ENCODE data around the gene PTPRH.

The PTPRH gene

DNA sequence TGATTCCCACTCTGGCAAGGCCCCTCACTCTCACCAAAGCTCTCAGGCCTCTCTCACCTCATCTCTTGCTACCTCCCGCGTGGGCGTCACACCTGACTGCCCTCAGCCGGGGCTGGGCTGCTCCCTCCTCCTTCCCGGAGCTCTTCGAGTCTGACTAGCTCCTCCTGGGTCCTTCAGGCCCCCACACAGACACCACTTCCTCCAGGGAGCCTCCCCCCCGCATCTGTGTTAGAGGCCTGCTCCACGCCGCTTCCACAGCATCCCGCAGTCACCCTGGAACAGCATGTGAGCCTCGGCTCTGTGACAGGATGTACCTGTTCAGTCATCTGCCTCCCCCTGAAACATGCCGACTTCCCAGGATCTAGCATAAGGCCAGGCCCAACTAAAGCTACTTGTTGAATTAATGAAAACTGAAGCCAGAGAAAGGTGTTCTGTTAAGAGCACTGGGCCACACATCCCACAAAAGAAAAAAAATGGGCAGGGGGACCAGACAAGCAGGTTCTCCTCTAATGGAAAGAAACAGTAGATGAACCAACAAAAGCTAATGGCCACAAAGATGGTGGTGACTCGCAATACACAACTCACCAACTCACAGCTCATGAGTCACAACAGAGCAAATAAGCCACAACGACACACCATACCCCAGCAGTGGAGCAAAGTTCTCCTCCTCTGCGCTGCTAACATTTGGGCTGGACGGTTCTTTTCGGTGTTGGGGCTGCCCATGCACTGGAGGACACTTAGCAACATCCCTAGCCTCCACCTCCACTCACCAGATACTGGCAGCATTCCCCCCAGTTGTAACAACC, 46.5 kb upstream of the PTPRH start:
- TF ChIP-seq, protein P1, sequence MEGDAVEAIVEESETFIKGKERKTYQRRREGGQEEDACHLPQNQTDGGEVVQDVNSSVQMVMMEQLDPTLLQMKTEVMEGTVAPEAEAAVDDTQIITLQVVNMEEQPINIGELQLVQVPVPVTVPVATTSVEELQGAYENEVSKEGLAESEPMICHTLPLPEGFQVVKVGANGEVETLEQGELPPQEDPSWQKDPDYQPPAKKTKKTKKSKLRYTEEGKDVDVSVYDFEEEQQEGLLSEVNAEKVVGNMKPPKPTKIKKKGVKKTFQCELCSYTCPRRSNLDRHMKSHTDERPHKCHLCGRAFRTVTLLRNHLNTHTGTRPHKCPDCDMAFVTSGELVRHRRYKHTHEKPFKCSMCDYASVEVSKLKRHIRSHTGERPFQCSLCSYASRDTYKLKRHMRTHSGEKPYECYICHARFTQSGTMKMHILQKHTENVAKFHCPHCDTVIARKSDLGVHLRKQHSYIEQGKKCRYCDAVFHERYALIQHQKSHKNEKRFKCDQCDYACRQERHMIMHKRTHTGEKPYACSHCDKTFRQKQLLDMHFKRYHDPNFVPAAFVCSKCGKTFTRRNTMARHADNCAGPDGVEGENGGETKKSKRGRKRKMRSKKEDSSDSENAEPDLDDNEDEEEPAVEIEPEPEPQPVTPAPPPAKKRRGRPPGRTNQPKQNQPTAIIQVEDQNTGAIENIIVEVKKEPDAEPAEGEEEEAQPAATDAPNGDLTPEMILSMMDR (IDR thresholded peaks at IDR 0.05; ENCODE audit: unreplicated experiment in 3 of 3) = no peak
- no peaks in the 10 kb centered on the region for H3K9me3 Mint-ChIP-seq
- peak overlapping the region; percentile 98 to 100 (median 99) for H3K4me3 Mint-ChIP-seq
- no peaks in the 10 kb centered on the region for H3K27me3 Mint-ChIP-seq (ENCODE audit: low read depth)
- peaks cover 45% of the 10 kb centered on the region for H3K4me1 Mint-ChIP-seq
- peak overlapping the region in 1 of 3 experiments; percentile 55 for H3K27ac Mint-ChIP-seq
- peaks cover 3% of the 10 kb centered on the region for H3K36me3 Mint-ChIP-seq (ENCODE audit: low read depth)

DNA sequence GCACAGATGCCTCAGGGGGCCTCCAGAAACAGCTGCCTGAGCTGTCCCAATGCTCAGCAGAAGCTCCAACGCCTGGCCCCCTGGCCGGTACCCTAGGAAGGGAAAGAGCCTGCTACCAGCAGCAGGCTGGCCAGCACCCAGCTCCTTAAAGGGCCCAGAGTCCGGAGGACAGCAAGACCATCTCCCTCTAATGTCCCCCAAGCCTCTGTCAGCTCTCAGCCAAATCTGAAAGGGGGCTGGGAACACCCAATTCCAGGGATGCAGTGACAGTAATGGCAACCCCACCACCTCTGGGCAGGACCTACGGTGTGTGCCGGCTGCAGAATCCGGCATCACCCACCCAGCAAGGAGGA, 45.3 kb upstream of the PTPRH start:
- TF ChIP-seq, protein P1 (IDR thresholded peaks at IDR 0.05; ENCODE audit: unreplicated experiment in 3 of 3) = no peak
- H3K36me3 Mint-ChIP-seq (ENCODE audit: low read depth) = peaks cover 3% of the 10 kb centered on the region
- H3K27me3 Mint-ChIP-seq (ENCODE audit: low read depth) = no peaks in the 10 kb centered on the region
- H3K4me1 Mint-ChIP-seq = peaks cover 44% of the 10 kb centered on the region
- H3K27ac Mint-ChIP-seq = no peak overlapping the region
- peak overlapping the region; percentile 74 to 99 (median 98) for H3K4me3 Mint-ChIP-seq
- no peaks in the 10 kb centered on the region for H3K9me3 Mint-ChIP-seq

GRCh38 chr19:55253842-55254624, 44.7 kb upstream of the PTPRH start:
- TF ChIP-seq, protein P1 (IDR thresholded peaks at IDR 0.05; ENCODE audit: unreplicated experiment in 3 of 3) = no peak
- Mint-ChIP-seq H3K27ac (peak overlapping the region in 1 of 3 experiments; percentile 38), H3K4me3 (peak overlapping the region; percentile 5 to 59 (median 52)), H3K36me3 (ENCODE audit: low read depth) (peaks cover 3% of the 10 kb centered on the region), H3K9me3 (no peaks in the 10 kb centered on the region), H3K27me3 (ENCODE audit: low read depth) (no peaks in the 10 kb centered on the region), H3K4me1 (peaks cover 40% of the 10 kb centered on the region)

GRCh38 chr19:55252760-55253663, 43.7 kb upstream of the PTPRH start:
- H3K4me3 Mint-ChIP-seq = peak overlapping the region in 2 of 3 experiments; percentile 47
- H3K9me3 Mint-ChIP-seq = no peaks in the 10 kb centered on the region
- peak overlapping the region in 1 of 3 experiments; percentile 38 for H3K27ac Mint-ChIP-seq
- H3K27me3 Mint-ChIP-seq (ENCODE audit: low read depth) = no peaks in the 10 kb centered on the region
- peaks cover 3% of the 10 kb centered on the region for H3K36me3 Mint-ChIP-seq (ENCODE audit: low read depth)
- TF ChIP-seq, protein P1 (IDR thresholded peaks at IDR 0.05; ENCODE audit: unreplicated experiment in 3 of 3) = no peak
- peaks cover 40% of the 10 kb centered on the region for H3K4me1 Mint-ChIP-seq

GRCh38 chr19:55251341-55252081, 42.2 kb upstream of the PTPRH start:
- H3K4me1 Mint-ChIP-seq = peaks cover 28% of the 10 kb centered on the region
- H3K9me3 Mint-ChIP-seq = no peaks in the 10 kb centered on the region
- H3K27me3 Mint-ChIP-seq (ENCODE audit: low read depth) = no peaks in the 10 kb centered on the region
- peak overlapping the region in 1 of 3 experiments; percentile 27 for H3K4me3 Mint-ChIP-seq
- no peak overlapping the region for H3K27ac Mint-ChIP-seq
- H3K36me3 Mint-ChIP-seq (ENCODE audit: low read depth) = peaks cover 3% of the 10 kb centered on the region
- TF ChIP-seq, protein P1 (IDR thresholded peaks at IDR 0.05; ENCODE audit: unreplicated experiment in 3 of 3) = no peak

Measured in nephron (organoid).